ENCODE measurements around the gene CNNM1. TPM values are rescaled to one million over a fixed set of nuclear protein-coding genes. Genes with fewer than 3 reads are reported as not detected.

CNNM1 gene
- total RNA-seq, 1 donor: 3.5 TPM

DNA sequence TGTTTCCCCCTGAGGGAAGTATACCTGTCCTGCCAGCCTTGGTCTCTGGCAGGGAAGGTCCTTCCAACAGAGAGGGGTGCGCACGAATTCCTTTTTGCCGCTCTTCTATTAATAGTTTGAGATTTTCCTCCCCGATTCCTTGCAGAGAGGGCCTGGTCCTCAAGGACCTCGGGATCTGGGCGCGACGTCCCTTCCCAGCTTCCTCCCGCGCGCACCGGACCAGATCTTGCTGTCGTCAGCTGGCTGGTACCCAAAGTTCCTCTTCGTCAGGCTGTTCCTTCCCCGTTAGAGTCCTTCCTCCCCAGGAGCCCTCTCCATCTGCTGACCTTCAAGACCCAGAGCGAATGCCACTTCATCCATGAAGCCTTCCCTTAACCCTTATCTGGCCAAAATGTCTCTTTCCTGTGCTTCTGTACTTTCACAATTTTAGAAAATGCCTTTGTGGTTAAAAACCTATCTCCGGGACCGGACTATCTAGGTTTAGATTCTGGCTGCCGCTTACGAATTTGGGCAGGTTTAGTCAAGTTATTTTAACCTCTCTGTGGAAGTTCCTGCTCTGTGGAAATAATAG is 102.1 kb downstream of the CNNM1 start:
- H3K4me3 ChIP-seq (ENCODE audit: low read depth, low read length): peak overlapping the region; percentile 99
- TF ChIP-seq, protein P1, sequence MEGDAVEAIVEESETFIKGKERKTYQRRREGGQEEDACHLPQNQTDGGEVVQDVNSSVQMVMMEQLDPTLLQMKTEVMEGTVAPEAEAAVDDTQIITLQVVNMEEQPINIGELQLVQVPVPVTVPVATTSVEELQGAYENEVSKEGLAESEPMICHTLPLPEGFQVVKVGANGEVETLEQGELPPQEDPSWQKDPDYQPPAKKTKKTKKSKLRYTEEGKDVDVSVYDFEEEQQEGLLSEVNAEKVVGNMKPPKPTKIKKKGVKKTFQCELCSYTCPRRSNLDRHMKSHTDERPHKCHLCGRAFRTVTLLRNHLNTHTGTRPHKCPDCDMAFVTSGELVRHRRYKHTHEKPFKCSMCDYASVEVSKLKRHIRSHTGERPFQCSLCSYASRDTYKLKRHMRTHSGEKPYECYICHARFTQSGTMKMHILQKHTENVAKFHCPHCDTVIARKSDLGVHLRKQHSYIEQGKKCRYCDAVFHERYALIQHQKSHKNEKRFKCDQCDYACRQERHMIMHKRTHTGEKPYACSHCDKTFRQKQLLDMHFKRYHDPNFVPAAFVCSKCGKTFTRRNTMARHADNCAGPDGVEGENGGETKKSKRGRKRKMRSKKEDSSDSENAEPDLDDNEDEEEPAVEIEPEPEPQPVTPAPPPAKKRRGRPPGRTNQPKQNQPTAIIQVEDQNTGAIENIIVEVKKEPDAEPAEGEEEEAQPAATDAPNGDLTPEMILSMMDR (IDR thresholded peaks at IDR 0.05; ENCODE audit: insufficient read depth, low read depth, low read length): no peak
- peak; percentile 57 for DNase-seq (ENCODE audit: low read depth)

DNA sequence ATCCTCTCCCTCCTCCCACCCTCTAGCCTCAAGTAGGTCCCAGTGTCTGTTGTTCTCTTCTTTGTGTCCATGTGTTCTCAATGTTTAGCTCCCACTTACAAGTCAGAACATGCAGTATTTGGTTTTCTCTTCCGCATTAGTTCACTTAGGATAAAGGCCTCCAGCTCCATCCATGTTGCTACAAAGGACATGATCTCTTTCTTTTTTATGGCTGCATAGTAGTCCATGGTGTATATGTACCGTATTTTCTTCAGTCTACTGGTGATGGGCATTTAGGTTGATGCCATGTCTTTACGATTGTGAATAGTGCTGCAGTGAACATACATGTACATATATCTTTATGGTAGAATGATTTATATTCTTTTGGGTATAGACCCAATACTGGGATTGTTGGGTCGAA is 102.9 kb downstream of the CNNM1 start:
- TF ChIP-seq, protein P1 (IDR thresholded peaks at IDR 0.05; ENCODE audit: insufficient read depth, low read depth, low read length): no peak
- no peak overlapping the region for H3K4me3 ChIP-seq (ENCODE audit: low read depth, low read length)

DNA sequence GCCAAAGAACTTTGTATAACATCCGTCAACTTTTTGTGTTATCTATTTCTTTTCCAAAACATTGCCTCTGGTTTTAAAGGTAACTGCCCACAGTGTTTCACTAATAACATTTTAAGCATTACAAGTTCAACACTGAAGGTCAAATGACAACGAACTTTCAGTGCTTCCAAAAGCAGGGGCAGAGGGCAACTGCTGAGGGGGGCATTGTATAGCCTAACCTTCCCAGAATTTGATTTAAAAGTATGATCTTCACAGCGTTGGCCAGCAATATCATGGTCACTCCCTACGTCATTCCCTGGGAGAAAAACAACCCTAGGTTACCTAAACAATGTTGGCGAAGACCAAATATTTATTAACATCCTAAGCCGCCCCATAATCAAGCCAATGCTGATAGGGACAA is 103.7 kb downstream of the CNNM1 start:
- TF ChIP-seq, protein P1 (IDR thresholded peaks at IDR 0.05; ENCODE audit: insufficient read depth, low read depth, low read length): no peak
- H3K4me3 ChIP-seq (ENCODE audit: low read depth, low read length): no peak overlapping the region
- DNase-seq (ENCODE audit: low read depth): no peak

More for the DNA sequence above, 102.9 kb downstream of the CNNM1 start:
- DNase-seq (ENCODE audit: low read depth): no peak

GRCh38 chr10:99433378-99434020 is 104.3 kb downstream of the CNNM1 start:
- H3K4me3 ChIP-seq (ENCODE audit: low read depth, low read length): no peak overlapping the region
- no peak for DNase-seq (ENCODE audit: low read depth)
- TF ChIP-seq, protein P1 (IDR thresholded peaks at IDR 0.05; ENCODE audit: insufficient read depth, low read depth, low read length): peak; percentile 26

DNA sequence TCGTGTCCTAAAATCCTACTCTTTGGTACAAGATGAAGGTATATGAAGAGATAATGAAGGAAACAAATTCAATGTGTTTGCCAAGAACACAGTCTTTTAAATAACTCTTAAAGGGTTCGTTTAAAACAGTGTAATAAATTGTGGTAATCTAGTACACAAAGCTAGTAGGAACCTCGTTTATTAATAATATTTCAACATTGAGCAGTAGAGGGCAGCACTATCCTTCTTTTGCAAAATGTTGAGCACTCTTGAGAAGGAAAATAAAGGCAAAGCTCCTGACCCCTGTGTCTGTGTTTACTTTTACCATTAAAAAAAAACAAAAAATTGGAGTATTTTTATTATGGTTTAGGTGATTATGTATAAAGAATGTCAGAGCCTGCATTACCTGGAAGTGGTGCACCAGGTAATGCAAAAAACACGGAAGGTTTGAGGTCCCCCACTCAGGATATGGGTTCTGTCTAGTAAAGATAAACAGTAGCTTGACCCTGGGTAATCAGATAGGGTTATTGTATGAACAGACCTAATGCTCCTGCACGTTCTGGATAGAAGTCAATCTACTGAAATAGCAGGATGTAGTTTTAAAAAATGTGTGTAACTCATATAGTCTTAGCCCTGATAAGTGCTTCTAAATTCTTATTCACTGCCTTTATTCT is 107.0 kb downstream of the CNNM1 start:
- H3K4me3 ChIP-seq (ENCODE audit: low read depth, low read length): no peak overlapping the region
- DNase-seq (ENCODE audit: low read depth): peak; percentile 63
- TF ChIP-seq, protein P1 (IDR thresholded peaks at IDR 0.05; ENCODE audit: insufficient read depth, low read depth, low read length): peak; percentile 52

GRCh38 chr10:99438890-99439289 is 109.7 kb downstream of the CNNM1 start:
- H3K4me3 ChIP-seq (ENCODE audit: low read depth, low read length): no peak overlapping the region
- DNase-seq (ENCODE audit: low read depth): no peak
- TF ChIP-seq, protein P1 (IDR thresholded peaks at IDR 0.05; ENCODE audit: insufficient read depth, low read depth, low read length): no peak

Measured in fibroblast of villous mesenchyme (primary cell).